G401 (cell line): ENCODE results near the gene PNLIPRP2. TPM values are rescaled to one million over a fixed set of nuclear protein-coding genes. Genes with fewer than 3 reads are reported as not detected.

Source experiments
- DNase-seq: peaks from one replicate; pipeline ENCODE4 v3.0.0-alpha.2; 2015; ENCODE audit warnings: low spot score
- in situ Hi-C: cut with HindIII; loops from 2 replicates; pipeline ENCODE4 v1.10.0; 2016; ENCODE audit warnings: low sequenced_read_pairs, mixed read lengths
- total RNA-seq: library from RNA; depleted of rRNA; stranded (reverse); fragments of >200 nt; shearing (Covaris generic); gene quantifications from 2 replicates; pipeline ENCODE4 v1.2.3, GENCODE V29; 2014; rRNA removed

PNLIPRP2 gene
- not detected in 2 replicates for total RNA-seq

DNA sequence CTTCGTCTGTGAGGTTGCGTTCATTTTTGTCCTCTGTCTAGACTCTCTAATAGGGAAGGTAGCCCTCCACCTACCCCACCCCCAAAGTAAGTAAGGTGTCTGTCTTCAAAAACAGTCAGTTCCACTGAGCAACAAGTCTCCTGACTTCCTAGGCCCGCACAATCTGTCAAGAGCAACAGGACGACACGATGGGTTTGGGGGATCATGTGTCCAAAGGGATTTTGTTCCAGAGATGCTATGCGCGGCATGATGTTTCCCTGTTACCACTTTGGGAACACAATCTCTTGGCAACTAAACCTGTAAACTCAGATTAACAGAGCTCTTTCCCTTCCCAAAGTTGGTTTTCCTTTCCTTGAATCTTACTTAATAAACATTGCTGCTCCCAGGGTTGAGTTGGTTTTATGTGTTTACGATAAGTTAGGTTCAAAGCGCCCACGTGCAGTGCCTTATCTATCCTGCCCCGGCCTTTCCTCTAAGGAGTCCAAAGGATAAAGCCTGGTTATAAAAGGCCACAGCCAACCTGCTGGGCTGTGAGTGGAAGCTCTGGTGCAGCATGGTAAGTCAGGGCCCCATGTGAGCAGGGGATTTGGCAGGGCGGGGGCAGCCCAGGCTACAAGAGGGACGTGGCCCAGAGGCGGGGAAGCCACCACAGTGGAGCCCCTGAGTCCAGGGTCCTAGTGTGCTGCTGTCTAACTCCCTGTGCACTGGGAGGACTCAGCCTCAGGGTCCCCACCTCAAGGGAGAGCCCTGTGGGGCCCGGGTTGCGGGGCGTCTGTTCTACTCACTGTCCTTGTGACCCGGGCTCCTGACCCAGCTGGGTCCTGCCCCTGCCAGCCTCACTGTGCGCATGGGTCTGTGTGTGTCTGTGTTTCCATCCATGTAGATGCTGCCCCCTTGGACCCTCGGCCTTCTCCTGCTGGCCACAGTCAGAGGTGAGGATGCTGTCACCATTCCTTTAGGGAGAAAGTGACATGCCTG lies at the start of gene PNLIPRP2:
Gene PNLIPRP2 (plus strand): TSS at position 531 of the 978 bp plus-strand sequence.
- DNase-seq: no peak
- in situ Hi-C loops: no loop called here

DNA sequence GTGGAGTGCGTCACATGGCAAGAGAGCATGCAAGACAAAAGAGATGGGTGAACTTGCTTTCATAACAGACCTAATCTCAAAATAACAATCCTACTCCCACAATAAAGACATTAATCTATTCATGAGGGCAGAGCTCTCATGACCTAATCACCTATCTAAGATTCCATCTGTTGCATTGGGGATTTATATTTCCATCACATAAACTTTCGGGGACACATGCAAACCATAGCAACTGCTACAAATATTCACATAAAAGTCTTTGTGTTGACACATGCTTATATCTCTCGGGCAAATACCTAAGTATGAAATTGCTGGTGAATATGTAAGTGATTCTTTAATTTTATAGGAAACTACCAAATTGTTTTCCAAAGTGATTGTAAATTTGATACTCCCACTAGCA lies 46.0 kb upstream of the PNLIPRP2 start:
- DNase-seq: no peak
- in situ Hi-C loops: no loop called here

DNA sequence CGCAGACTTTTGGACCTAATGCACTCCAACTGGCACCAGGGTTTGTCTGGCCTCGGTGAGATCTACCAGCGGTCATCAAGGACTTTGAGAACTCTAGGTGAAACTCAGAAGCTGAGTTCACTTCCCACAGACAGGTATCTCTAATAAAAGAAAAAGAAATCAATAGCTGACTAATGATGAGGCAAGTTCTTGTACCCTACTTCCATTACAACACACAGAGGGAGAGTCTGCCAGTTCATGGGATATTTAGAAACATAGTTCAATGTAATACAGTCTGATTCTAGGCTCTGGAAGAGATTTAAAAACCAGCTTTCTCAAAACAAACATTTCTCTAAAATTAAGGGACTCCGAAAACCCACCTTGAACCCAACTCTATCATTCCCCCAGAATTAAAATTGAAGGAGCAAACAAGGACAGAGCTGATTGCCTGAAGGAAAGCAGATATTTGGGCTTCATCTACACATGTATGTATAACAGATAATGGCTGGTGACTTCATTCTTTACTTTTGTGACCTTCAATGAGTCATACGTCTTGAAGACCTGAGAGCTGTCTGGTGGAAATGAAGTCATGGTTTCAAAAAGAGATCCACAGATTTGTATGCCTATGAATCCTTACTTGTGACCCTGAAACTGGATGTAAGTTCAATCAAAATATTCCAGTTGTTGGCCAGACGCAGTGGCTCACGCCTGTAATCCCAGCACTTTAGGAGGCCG lies 32.7 kb upstream of the PNLIPRP2 start:
- in situ Hi-C loops: no loop called here
- DNase-seq: no peak

DNA sequence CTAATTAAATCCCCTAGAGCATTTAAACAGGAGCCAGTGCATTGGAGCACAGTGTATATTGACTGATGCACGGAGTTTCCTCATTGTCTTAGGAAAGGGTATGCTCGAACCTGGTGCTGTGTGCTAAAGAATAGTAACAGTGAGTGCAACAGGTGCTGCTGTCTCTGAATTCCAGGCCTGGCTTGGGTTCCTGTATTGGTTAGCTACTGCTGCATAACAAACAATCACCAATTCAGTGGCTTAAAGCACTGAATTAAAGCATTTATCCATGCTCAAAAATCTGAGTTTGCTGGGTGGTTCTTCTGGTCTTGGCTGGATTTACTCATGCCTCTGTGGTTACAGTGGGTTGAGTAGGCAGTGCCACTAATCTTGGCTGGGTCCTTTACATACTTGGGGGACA lies 31.8 kb upstream of the PNLIPRP2 start:
- in situ Hi-C loops: no loop called here
- DNase-seq: no peak

DNA sequence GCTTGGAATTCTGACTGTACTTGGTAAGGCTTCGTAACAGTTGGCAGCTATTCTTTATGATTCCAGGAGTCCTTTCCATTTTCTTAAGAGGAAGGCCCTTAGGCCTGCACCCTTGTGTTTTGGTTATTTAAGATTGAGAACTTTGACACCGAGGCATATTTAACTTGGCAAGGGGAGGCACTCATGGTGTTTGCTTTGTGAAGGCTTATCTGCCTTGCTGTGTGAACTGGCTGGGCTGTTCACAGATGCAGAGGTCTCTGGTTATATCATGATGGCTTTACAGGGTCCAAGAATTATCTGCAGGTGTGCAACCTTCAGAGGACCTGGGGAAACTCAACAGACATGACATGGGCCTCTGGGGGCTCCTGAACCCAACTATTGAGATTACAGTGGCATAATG lies 30.8 kb upstream of the PNLIPRP2 start:
- DNase-seq: no peak
- in situ Hi-C loops: no loop called here

DNA sequence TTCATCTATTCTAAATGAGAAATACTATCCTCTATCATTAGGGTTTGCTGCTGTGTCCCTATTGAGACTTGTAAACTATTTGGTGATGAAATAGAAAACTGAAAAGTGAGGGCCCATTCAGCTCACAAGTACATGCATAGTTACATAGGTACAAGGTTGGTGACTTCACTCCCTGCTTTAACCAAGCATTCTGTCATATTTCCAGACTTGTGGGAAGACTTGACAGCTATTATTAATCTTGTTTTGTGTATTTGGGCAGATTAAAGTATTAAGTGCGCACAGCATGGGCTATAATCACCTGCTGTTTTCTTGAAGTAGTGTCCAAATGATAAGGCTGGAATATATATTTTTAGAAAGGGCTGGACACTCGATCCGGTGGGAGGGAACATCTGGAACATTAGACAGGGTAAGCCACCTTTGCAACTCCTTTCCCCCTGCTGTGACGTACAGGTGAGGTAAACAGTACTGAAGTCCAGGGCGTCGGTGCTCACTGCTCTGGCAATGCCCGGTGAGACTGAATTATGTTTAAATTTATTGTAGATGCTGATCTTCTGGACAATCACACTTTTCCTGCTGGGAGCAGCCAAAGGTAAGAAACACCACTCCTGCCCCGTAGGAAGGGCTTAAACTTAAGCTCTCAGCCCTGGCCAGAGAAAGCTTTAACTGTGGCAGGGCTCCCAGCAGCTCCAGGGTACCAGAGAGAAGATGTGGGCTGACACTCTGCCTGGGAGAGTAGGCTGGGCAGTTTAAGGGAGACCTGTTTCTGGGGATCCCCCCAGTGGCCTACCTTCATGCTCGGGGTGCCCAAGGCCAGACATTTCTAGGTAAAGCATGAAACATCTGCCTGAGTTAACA lies 29.9 kb upstream of the PNLIPRP2 start, which contains the start of gene PNLIPRP1:
Gene PNLIPRP1 (plus strand): TSS at position 370 of the 855 bp plus-strand sequence. CDS start 171 bp downstream, at position 541.
- in situ Hi-C loops: no loop called here
- no peak for DNase-seq

DNA sequence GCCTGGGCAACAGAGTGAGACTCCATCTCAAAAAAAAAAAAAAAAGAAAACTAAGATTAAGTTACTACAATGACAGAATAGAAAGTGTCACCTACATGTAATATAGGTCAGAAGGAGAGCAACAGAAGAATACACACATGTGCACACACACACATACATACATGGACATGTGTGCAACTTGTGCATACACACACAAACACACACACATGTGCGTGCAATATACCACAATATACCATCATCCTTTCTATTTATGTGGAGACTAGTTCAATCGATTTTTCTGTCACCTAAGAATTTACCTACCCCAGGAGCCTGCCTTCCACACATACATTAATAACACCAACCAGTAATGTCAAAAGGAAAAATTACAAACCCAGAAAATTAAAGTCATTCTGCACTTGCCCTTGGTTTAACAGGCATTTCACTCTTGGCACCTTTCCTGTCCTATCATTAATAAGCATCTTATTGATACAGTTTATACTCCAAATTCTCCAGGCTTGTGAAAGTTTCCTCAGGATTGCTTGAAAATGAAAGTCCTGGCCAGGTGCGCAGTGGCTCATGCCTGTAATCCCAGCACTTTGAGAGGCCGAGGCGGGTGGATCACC lies 27.5 kb upstream of the PNLIPRP2 start:
- DNase-seq: no peak
- in situ Hi-C loops: no loop called here

DNA sequence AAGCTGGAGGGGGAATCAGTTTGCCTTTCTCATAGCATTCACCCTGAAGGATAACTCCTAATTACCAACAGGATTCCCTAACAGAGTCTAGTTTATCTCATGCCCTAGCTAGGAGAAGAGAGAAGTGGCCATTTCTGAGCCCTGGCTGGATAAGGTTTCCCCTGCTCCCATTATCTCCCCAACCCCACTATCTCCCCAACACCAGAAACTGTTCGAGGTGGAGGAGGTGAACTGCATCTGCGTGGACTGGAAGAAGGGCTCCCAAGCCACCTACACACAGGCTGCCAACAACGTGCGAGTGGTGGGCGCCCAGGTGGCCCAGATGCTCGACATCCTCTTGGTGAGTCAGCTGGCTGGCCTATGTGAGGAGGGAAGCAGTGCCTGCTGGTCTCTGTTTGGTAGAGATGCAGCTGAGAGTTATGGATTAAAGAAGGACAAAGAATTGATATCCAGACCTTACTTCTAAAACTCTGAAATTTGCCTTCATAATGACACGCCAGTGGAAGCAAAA lies 26.2 kb upstream of the PNLIPRP2 start:
- in situ Hi-C loops: no loop called here
- DNase-seq: no peak

DNA sequence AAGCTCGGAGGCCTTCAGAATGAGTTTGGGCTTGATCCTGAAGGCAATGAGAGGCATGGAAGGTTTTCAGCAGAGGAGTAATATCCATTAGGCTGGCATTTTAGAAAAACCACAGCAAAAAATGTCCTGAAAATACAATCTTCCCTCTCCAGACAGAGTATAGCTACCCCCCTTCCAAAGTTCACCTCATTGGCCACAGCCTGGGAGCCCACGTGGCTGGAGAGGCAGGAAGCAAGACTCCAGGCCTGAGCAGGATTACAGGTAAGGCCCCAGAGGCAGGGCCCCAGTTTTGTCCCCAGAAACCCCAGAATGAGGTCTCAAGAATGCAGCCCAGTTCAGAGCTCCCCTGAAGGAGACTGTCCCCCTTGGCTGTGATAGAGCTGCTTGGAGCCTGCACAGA lies 24.7 kb upstream of the PNLIPRP2 start:
- in situ Hi-C loops: no loop called here
- DNase-seq: no peak

DNA sequence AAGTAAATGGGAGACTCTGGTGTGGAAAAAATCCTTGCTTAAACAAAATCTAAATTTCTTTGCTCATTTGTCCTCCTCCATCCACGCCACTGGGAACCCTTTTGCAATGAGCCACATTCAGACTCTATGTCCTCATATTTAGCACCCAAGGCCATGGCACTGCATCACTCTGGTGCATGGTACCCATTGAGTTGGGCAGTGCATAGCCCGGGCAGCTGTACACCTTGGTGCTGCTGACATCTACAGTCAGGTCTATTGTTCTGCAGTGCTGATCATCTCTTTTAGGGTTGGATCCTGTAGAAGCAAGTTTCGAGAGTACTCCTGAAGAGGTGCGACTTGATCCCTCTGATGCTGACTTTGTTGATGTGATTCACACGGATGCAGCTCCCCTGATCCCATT lies 23.2 kb upstream of the PNLIPRP2 start:
- in situ Hi-C loops: no loop called here
- DNase-seq: no peak

DNA sequence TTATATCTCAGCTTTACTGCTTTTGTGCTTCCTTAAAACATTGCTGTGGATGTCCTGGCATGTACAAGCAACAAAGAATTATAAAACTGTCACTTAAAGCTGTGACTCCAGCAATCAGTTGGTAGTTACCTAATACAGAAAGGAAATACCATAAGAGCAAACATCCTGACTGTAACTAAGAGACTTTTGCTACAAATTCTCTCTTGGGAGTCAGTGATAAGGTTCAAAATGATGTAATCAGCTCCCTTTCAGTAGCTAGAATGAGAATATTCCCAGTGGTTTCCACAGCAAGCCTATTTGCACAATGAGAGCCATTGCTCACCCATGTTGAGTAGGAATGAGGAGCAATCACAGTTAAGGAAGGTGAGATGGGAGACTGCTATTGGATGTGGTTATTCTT lies 22.4 kb upstream of the PNLIPRP2 start:
- in situ Hi-C loops: no loop called here

DNA sequence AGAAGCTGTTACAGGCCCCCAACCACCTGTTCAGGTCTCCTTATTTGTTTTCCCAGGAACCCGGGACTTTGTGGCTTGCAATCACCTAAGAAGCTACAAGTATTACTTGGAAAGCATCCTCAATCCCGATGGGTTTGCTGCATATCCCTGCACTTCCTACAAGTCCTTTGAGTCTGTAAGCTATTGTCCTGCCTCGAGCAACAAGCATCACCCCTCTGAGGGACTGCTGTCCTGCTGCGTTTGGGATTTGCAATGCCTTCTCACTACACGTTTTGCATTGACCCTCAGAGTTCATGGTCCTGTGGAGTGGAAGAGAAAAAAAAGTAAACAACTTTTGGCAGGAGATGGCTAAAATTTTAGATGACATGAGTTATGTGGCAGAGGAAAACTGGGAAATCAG lies 20.8 kb upstream of the PNLIPRP2 start:
- in situ Hi-C loops: no loop called here
- no peak for DNase-seq

More for the DNA sequence above, 22.4 kb upstream of the PNLIPRP2 start:
- no peak for DNase-seq

DNA sequence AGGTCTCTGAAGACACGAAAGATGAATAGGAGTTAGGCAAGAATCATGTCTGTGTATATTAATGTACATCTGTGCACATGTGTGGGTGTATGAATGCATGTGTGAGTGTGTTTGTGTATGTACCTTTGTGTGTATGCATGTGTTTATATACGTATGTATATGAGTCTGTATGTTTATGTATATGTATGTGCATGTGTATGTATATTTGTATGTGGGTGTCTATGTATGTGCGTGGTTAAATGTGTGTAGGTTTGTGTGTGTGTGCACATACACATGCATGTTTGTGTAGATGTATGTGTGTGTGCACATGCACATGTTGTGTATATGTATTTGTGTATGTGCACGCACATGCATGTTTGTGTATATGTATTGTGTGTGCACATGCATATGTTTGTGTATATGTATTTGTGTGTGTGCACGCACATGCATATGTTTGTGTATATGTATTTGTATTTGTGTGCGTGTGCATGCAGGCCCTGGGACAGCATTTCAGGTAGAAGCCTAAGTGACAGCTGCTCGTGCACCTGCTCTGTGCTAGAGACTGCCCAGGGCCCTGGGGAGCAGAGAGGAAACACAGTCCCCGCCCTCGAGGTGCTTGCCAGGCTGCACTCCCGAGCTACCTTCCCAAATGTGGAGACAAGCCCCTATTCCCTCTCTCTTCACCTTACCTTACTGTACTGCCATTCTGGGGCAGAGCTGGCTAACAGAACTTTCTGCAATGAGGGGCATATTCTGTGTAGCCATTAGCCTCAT lies 17.9 kb upstream of the PNLIPRP2 start:
- DNase-seq: no peak
- in situ Hi-C loops: no loop called here

DNA sequence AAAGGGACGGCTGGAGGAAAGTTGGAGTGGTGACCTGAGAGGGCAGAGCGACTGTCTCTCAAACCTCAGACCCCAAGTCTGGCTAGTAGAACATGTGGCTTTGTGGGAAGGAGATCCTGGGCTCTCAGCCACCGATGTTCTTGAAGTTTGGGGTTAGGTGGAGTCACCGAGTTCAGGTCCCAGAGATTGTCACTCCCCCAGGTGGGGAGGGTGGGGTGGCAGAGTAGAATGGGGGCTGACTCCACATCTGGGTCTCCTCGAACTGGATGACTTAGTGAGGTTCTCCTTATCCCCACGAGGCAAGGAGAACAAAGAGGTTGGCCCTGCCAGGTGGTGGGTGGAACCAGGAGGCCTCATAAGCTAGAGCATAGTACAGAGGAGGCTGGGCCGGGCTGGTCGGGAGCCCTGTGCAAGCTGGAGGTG lies 14.7 kb upstream of the PNLIPRP2 start:
- DNase-seq: no peak
- in situ Hi-C loops: no loop called here

DNA sequence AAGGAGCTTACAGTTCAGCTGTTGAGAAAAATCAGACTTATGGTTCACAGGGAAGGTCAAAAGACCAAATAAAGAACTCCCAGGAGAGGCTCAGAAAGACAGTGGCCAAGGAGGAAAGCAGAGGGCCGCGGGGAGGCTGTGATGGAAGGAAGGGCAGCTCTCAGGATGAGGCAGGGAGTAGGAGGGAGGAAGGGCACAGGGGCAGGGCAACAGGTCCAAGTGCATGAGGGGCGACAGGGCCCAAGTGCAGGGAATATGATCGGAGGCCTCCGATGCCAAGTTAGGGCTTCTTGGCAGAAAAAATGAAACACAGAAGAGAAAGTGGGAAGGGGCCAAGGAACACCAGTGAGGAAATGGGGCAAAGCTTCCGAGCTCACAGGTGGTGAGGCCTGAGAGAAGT lies 13.4 kb upstream of the PNLIPRP2 start:
- DNase-seq: no peak
- in situ Hi-C loops: no loop called here

DNA sequence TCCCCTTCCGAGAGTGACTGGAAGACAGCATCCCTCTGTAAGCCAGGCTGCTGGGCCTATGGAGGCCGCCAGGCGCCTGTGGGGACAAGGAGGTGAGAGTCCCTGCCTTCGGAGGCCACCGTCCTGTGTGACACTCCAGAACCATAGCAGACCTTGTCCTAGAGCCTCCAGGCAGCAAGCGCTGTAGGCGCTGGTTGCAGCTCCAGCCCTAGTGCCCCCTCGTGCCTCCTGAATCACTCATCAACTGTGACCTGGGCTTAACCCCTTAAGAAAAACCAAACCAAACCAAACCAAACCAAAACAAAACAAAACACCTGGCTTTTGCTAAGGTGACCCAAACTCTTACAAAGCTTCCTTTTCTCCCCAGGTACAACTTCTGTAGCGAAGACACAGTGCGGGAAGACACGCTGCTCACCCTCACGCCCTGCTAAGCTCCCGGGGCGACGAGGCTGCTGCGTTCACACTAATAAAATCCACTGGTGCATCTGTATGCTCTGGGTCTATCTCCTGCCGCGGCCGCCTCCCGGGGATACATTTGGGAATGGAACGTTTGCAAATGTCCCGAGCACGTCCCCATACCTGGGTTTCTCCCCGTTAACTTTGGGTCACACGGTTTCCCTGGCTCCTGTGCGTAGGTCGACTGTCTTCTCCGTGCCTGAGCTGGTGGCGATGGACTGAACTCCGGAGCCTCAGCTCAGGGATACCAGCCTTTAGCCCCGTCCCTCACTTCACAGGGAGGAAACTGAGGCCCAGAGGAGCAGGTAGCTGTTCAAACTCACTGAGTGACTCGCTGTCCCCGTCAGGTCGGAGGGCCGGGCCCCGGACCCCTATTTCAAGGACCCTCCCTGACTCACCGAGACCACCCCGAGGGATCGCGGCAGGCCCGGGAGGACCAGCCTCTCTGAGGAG lies 11.8 kb upstream of the PNLIPRP2 start:
- in situ Hi-C loops: no loop called here
- DNase-seq: no peak
